Measurements from ENCODE around the gene LYRM9. TPM values are rescaled to one million over a fixed set of nuclear protein-coding genes. Genes with fewer than 3 reads are reported as not detected.
"Not testable (repeated sequence)": the region's sequence is repeated elsewhere in the genome, so short reads cannot be mapped to it uniquely, and the experiment has no call there.

The LYRM9 gene
- total RNA-seq, 1 donor from 2014 or later, result 16.0 TPM

- H3K79me2 ChIP-seq (ENCODE audit: low read depth); H3K4me3 Mint-ChIP-seq; H2AFZ ChIP-seq (replicated peaks); H3K27me3 Mint-ChIP-seq (ENCODE audit: insufficient read depth, low read depth); H3K9ac ChIP-seq; H3K36me3 Mint-ChIP-seq; H3K4me2 ChIP-seq; H4K20me1 ChIP-seq (ENCODE audit: low read depth); H3K27me3 ChIP-seq; H3K36me3 ChIP-seq; H3K9me3 ChIP-seq (ENCODE audit: low read depth); H3K4me3 ChIP-seq; DNase-seq (ENCODE audit: low spot score); H3K9me3 Mint-ChIP-seq; H3F3A ChIP-seq (ENCODE audit: low read depth): not testable (repeated sequence)
- peaks cover 15% of the 10 kb centered on the region for H3K4me1 Mint-ChIP-seq
- Histone ChIP-seq H3K27ac (peak overlapping the region; percentile 74), H3K4me1 (peaks cover 12% of the 10 kb centered on the region)
- H3K27ac Mint-ChIP-seq, result peak overlapping the region; percentile 80
Measured at GRCh38 chr17:27837769-27838168, 55.4 kb downstream of the LYRM9 start.

DNA sequence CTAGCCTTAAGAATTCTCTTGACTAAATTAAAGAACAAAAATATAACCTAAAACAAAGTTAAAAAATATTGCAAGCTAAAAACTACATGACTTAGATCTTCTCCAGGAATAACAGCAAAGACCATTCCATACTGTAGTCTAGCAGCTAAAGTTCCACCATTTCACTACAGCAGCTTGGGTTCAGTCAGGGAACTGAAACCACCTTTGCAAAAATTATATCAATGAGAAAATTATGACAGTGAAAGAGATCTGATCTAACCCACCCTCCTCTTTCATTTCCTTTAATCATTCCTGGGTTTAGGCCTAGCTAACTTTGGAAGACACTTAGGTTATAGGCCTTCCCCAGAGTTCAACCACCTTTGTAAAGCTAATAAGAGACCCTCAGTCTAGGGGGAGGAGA lies 56.5 kb downstream of the LYRM9 start:
- Histone ChIP-seq H4K20me1 (ENCODE audit: low read depth) (no peaks in the 10 kb centered on the region), H3K36me3 (peaks cover 3% of the 10 kb centered on the region), H3K79me2 (ENCODE audit: low read depth) (no peaks in the 10 kb centered on the region), H3K4me3 (no peak overlapping the region), H3K27ac (no peak overlapping the region), H2AFZ (replicated peaks) (no peak overlapping the region), H3K4me2 (no peak overlapping the region), H3K9me3 (ENCODE audit: low read depth) (no peaks in the 10 kb centered on the region), H3K9ac (no peak overlapping the region), H3K4me1 (peaks cover 12% of the 10 kb centered on the region), H3F3A (ENCODE audit: low read depth) (peaks cover 3% of the 10 kb centered on the region), H3K27me3 (no peaks in the 10 kb centered on the region)
- H3K27ac Mint-ChIP-seq, result no peak overlapping the region
- no peak for DNase-seq (ENCODE audit: low spot score)
- TF ChIP-seq EZH2phosphoT487 (IDR thresholded peaks at IDR 0.05), result no peak
- TF ChIP-seq CTCF (IDR thresholded peaks at IDR 0.05), result no peak
- no peak for TF ChIP-seq EZH2 (IDR thresholded peaks at IDR 0.05)
- H3K9me3 Mint-ChIP-seq, result peaks cover 8% of the 10 kb centered on the region
- no peak overlapping the region for H3K4me3 Mint-ChIP-seq
- H3K27me3 Mint-ChIP-seq (ENCODE audit: insufficient read depth, low read depth), result peaks cover 2% of the 10 kb centered on the region
- H3K36me3 Mint-ChIP-seq, result peaks cover 2% of the 10 kb centered on the region
- H3K4me1 Mint-ChIP-seq, result peaks cover 21% of the 10 kb centered on the region

DNA sequence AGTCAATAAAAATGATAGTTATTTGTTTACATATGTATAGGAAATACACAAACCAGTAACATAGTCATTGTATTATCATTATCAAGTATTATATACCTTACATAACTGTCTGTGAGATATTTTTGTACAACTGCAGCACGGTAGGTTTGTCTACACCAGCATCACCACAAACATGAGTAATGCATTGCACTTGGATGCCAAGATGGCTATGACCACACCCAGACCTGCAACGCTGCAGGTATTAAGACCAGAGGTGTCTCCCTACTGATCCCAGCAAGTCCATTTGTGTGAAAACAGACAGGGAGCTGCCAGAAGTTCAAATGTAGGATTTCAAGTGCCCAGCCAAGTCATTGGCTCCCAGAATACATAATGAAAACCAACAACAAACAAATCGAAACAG lies 58.6 kb downstream of the LYRM9 start:
- Histone ChIP-seq H3K4me3 (no peak overlapping the region), H3K27me3 (no peaks in the 10 kb centered on the region), H4K20me1 (ENCODE audit: low read depth) (no peaks in the 10 kb centered on the region), H3K27ac (no peak overlapping the region), H3K36me3 (peaks cover 3% of the 10 kb centered on the region), H3F3A (ENCODE audit: low read depth) (peaks cover 6% of the 10 kb centered on the region), H3K4me1 (peaks cover 13% of the 10 kb centered on the region), H3K4me2 (no peak overlapping the region), H3K79me2 (ENCODE audit: low read depth) (no peaks in the 10 kb centered on the region), H3K9me3 (ENCODE audit: low read depth) (no peaks in the 10 kb centered on the region), H3K9ac (no peak overlapping the region), H2AFZ (replicated peaks) (no peak overlapping the region)
- Mint-ChIP-seq H3K27me3 (ENCODE audit: insufficient read depth, low read depth) (peaks cover 2% of the 10 kb centered on the region), H3K4me1 (peaks cover 19% of the 10 kb centered on the region), H3K4me3 (no peak overlapping the region), H3K9me3 (peaks cover 8% of the 10 kb centered on the region), H3K27ac (no peak overlapping the region), H3K36me3 (peaks cover 2% of the 10 kb centered on the region)
- no peak for TF ChIP-seq CTCF (IDR thresholded peaks at IDR 0.05)
- no peak for TF ChIP-seq EZH2phosphoT487 (IDR thresholded peaks at IDR 0.05)
- no peak for TF ChIP-seq EZH2 (IDR thresholded peaks at IDR 0.05)
- DNase-seq (ENCODE audit: low spot score), result no peak

DNA sequence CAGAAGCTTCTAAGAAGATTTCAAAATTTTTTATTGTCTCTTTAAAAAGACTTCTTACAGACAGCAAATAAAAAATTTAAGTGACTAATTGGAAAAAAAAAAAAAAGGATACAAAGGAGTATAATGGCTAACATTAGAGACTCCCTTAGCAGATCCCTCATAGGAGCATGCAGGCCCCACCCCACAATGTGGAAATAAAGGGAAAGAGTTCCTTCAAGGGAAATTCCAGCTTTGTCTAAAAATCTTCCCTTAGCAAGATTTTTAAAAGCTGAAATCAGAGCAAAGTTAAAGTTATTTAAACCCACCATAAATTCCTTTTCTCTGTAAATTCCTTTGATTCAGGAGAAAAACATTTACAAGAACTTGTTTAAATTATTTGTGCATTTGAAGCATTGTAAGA lies 60.3 kb downstream of the LYRM9 start:
- Mint-ChIP-seq H3K4me3 (no peak overlapping the region), H3K36me3 (peaks cover 2% of the 10 kb centered on the region), H3K27me3 (ENCODE audit: insufficient read depth, low read depth) (peaks cover 2% of the 10 kb centered on the region), H3K4me1 (peaks cover 19% of the 10 kb centered on the region), H3K27ac (no peak overlapping the region), H3K9me3 (peaks cover 8% of the 10 kb centered on the region)
- H3K9me3 ChIP-seq (ENCODE audit: low read depth), result no peaks in the 10 kb centered on the region
- H3K4me3 ChIP-seq, result no peak overlapping the region
- H3K9ac ChIP-seq, result no peak overlapping the region
- peaks cover 3% of the 10 kb centered on the region for H3K36me3 ChIP-seq
- peaks cover 3% of the 10 kb centered on the region for H3F3A ChIP-seq (ENCODE audit: low read depth)
- TF ChIP-seq EZH2 (IDR thresholded peaks at IDR 0.05) (no peak), EZH2phosphoT487 (IDR thresholded peaks at IDR 0.05) (no peak), CTCF (IDR thresholded peaks at IDR 0.05) (no peak)
- no peak overlapping the region for H2AFZ ChIP-seq (replicated peaks)
- H3K4me1 ChIP-seq, result peaks cover 13% of the 10 kb centered on the region
- H4K20me1 ChIP-seq (ENCODE audit: low read depth), result no peaks in the 10 kb centered on the region
- no peaks in the 10 kb centered on the region for H3K79me2 ChIP-seq (ENCODE audit: low read depth)
- no peak overlapping the region for H3K27ac ChIP-seq
- no peaks in the 10 kb centered on the region for H3K27me3 ChIP-seq
- DNase-seq (ENCODE audit: low spot score), result no peak
- no peak overlapping the region for H3K4me2 ChIP-seq

- not testable (repeated sequence) for H3K4me2 ChIP-seq; H3K9ac ChIP-seq; H3K79me2 ChIP-seq (ENCODE audit: low read depth); H3K4me3 ChIP-seq; H3K9me3 Mint-ChIP-seq; H2AFZ ChIP-seq (replicated peaks); H3F3A ChIP-seq (ENCODE audit: low read depth); H3K36me3 ChIP-seq; H4K20me1 ChIP-seq (ENCODE audit: low read depth); H3K27me3 Mint-ChIP-seq (ENCODE audit: insufficient read depth, low read depth); H3K4me1 ChIP-seq; H3K9me3 ChIP-seq (ENCODE audit: low read depth); H3K27ac ChIP-seq; H3K4me3 Mint-ChIP-seq; H3K4me1 Mint-ChIP-seq; DNase-seq (ENCODE audit: low spot score); H3K36me3 Mint-ChIP-seq; H3K27me3 ChIP-seq
- peak overlapping the region; percentile 53 for H3K27ac Mint-ChIP-seq
Measured at GRCh38 chr17:27829888-27830287, 63.3 kb downstream of the LYRM9 start.

GRCh38 chr17:27829143-27829711 lies 63.9 kb downstream of the LYRM9 start:
- not testable (repeated sequence) for H3K36me3 Mint-ChIP-seq; H3K27me3 ChIP-seq; H4K20me1 ChIP-seq (ENCODE audit: low read depth); H3K4me2 ChIP-seq; H3K9me3 ChIP-seq (ENCODE audit: low read depth); H3K4me1 Mint-ChIP-seq; DNase-seq (ENCODE audit: low spot score); H3K4me3 Mint-ChIP-seq; H3K27ac ChIP-seq; H3K79me2 ChIP-seq (ENCODE audit: low read depth); H3K27me3 Mint-ChIP-seq (ENCODE audit: insufficient read depth, low read depth); H3K9me3 Mint-ChIP-seq; H3K9ac ChIP-seq; H3K36me3 ChIP-seq; H3K4me3 ChIP-seq; H3K27ac Mint-ChIP-seq; H2AFZ ChIP-seq (replicated peaks); H3K4me1 ChIP-seq; H3F3A ChIP-seq (ENCODE audit: low read depth)
